ENCODE measurements around the gene CSNK1G1. TPM values are rescaled to one million over a fixed set of nuclear protein-coding genes. Genes with fewer than 3 reads are reported as not detected.
A peak's percentile ranks its signal among the peaks of the same experiment; 100 is the strongest.

The CSNK1G1 gene
- total RNA-seq, 1 experiment from 2014 or later, result 27.4 TPM

- ChIA-PET CTCF (no interaction called here), POLR2A (ENCODE audit: low non-redundant PET) (no interaction called here)
- no peak for TF ChIP-seq EZH2 (IDR thresholded peaks at IDR 0.05; ENCODE audit: borderline replicate concordance, low read depth, low read length, poor library complexity, severe bottlenecking)
- no peak for TF ChIP-seq CTCF (conservative IDR thresholded peaks at IDR 0.05; ENCODE audit: low read depth, low read length)
- Histone ChIP-seq H3K36me3 (ENCODE audit: insufficient read depth, low read length, poor library complexity, severe bottlenecking) (peaks cover 15% of the 10 kb centered on the region), H3K4me3 (ENCODE audit: low read depth, low read length, poor library complexity, severe bottlenecking) (no peak overlapping the region), H3K4me1 (ENCODE audit: insufficient read depth, low read length, poor library complexity, severe bottlenecking) (peaks cover 6% of the 10 kb centered on the region), H3K27me3 (replicated peaks; ENCODE audit: insufficient read depth, low read depth, low read length, poor library complexity) (no peaks in the 10 kb centered on the region), H3K9me3 (ENCODE audit: low read depth, low read length, poor library complexity, severe bottlenecking) (no peaks in the 10 kb centered on the region), H3K27ac (ENCODE audit: low read depth, low read length, poor library complexity, severe bottlenecking) (no peak overlapping the region)
- intact Hi-C loops (cut with micrococcal nuclease; ENCODE audit: unreplicated experiment), result no loop called here
- BruUV-seq (replicated peaks), result no TSS peak
- DNase-seq (ENCODE audit: low spot score), result no peak
Measured at GRCh38 chr15:64205202-64205601, 150.8 kb downstream of the CSNK1G1 start.

- intact Hi-C loops (cut with micrococcal nuclease; ENCODE audit: unreplicated experiment), result no loop called here
- POLR2A ChIA-PET (ENCODE audit: low non-redundant PET), result interaction anchor here (0.6 kb wide), 1 partner anchor 19 kb away, joined by 10 read pairs; no protein-coding TSS in a partner anchor
- Histone ChIP-seq H3K9me3 (ENCODE audit: low read depth, low read length, poor library complexity, severe bottlenecking) (no peaks in the 10 kb centered on the region), H3K36me3 (ENCODE audit: insufficient read depth, low read length, poor library complexity, severe bottlenecking) (peaks cover 8% of the 10 kb centered on the region), H3K4me1 (ENCODE audit: insufficient read depth, low read length, poor library complexity, severe bottlenecking) (peaks cover 22% of the 10 kb centered on the region), H3K27me3 (replicated peaks; ENCODE audit: insufficient read depth, low read depth, low read length, poor library complexity) (no peaks in the 10 kb centered on the region), H3K27ac (ENCODE audit: low read depth, low read length, poor library complexity, severe bottlenecking) (peak overlapping the region; percentile 61), H3K4me3 (ENCODE audit: low read depth, low read length, poor library complexity, severe bottlenecking) (no peak overlapping the region)
- no TSS peak for BruUV-seq (replicated peaks)
- CTCF ChIA-PET, result interaction anchor here (0.6 kb wide), 1 partner anchor 22 kb away, joined by 12 read pairs; no protein-coding TSS in a partner anchor
- TF ChIP-seq CTCF (conservative IDR thresholded peaks at IDR 0.05; ENCODE audit: low read depth, low read length), result no peak
- TF ChIP-seq EZH2 (IDR thresholded peaks at IDR 0.05; ENCODE audit: borderline replicate concordance, low read depth, low read length, poor library complexity, severe bottlenecking), result no peak
- peak; percentile 91 for DNase-seq (ENCODE audit: low spot score)
Measured at GRCh38 chr15:64197425-64197824, 158.5 kb downstream of the CSNK1G1 start.

- intact Hi-C loops (cut with micrococcal nuclease; ENCODE audit: unreplicated experiment), result no loop called here
Measured at GRCh38 chr15:64193971-64194370, 162.0 kb downstream of the CSNK1G1 start.

More at GRCh38 chr15:64193971-64194370, 162.0 kb downstream of the CSNK1G1 start:
- TF ChIP-seq EZH2 (IDR thresholded peaks at IDR 0.05; ENCODE audit: borderline replicate concordance, low read depth, low read length, poor library complexity, severe bottlenecking) (no peak), CTCF (conservative IDR thresholded peaks at IDR 0.05; ENCODE audit: low read depth, low read length) (0 out of 2 replicates have a peak, but pooled peaks have one; percentile 7)
- Histone ChIP-seq H3K9me3 (ENCODE audit: low read depth, low read length, poor library complexity, severe bottlenecking) (no peaks in the 10 kb centered on the region), H3K36me3 (ENCODE audit: insufficient read depth, low read length, poor library complexity, severe bottlenecking) (no peaks in the 10 kb centered on the region), H3K27ac (ENCODE audit: low read depth, low read length, poor library complexity, severe bottlenecking) (no peak overlapping the region), H3K4me1 (ENCODE audit: insufficient read depth, low read length, poor library complexity, severe bottlenecking) (peaks cover 50% of the 10 kb centered on the region), H3K27me3 (replicated peaks; ENCODE audit: insufficient read depth, low read depth, low read length, poor library complexity) (no peaks in the 10 kb centered on the region), H3K4me3 (ENCODE audit: low read depth, low read length, poor library complexity, severe bottlenecking) (no peak overlapping the region)
- CTCF ChIA-PET, result interaction anchor here (0.5 kb wide), 1 partner anchor 68 kb away, joined by 5 read pairs; no protein-coding TSS in a partner anchor
- DNase-seq (ENCODE audit: low spot score), result no peak
- POLR2A ChIA-PET (ENCODE audit: low non-redundant PET), result no interaction called here
- no TSS peak for BruUV-seq (replicated peaks)
